Chondrocyte (in vitro differentiated cells): ENCODE data around the gene SRP68. TPM values are rescaled to one million over a fixed set of nuclear protein-coding genes. Genes with fewer than 3 reads are reported as not detected.
A peak's percentile ranks its signal among the peaks of the same experiment; 100 is the strongest.

Experiments used
- DNase-seq: peaks from one replicate; pipeline ENCODE4 v3.0.0; 2021; ENCODE audit warnings: mixed read lengths, low spot score
- H3K27ac Mint-ChIP-seq: one replicate; pipeline ENCODE4 v1.8.0; 2021; ENCODE audit warnings: mild to moderate bottlenecking, moderate library complexity, mixed read lengths; ENCODE audit not compliant: unreplicated experiment
- H3K27me3 Mint-ChIP-seq: 2 replicates; pipeline ENCODE4 v1.8.0; 2021; ENCODE audit warnings: low read depth, mixed read lengths
- H3K36me3 Mint-ChIP-seq: 2 replicates; pipeline ENCODE4 v1.8.0; 2021; ENCODE audit warnings: low read depth, mixed read lengths
- H3K4me1 Mint-ChIP-seq: 2 replicates; pipeline ENCODE4 v1.8.0; 2021; ENCODE audit warnings: low read depth, mild to moderate bottlenecking, mixed read lengths
- H3K4me3 Mint-ChIP-seq: one replicate; pipeline ENCODE4 v1.8.0; 2021; ENCODE audit warnings: mild to moderate bottlenecking, moderate library complexity, mixed read lengths; ENCODE audit not compliant: unreplicated experiment
- H3K9me3 Mint-ChIP-seq: 2 replicates; pipeline ENCODE4 v1.8.0; 2021; ENCODE audit warnings: low read depth, mixed read lengths
- CTCF ChIP-seq: fragments of 200-600 bp; sonication (generic); IDR thresholded peaks from 2 replicates; pipeline ENCODE4 v1.5.0; 2021; ENCODE audit warnings: antibody characterized with exemption, mild to moderate bottlenecking, moderate library complexity
- total RNA-seq: library from RNA; stranded (reverse); gene quantifications from 3 replicates; pipeline ENCODE4 v1.2.1, GENCODE V29; 2021

SRP68 gene
- total RNA-seq, 1 donor from 2014 or later = 63.0 TPM

- Mint-ChIP-seq H3K36me3 (peaks cover 35% of the 10 kb centered on the region), H3K9me3 (no peaks in the 10 kb centered on the region), H3K4me3 (no peak overlapping the region), H3K27me3 (no peaks in the 10 kb centered on the region), H3K4me1 (no peaks in the 10 kb centered on the region), H3K27ac (no peak overlapping the region)
- no peak for TF ChIP-seq CTCF
- peak; percentile 75 for DNase-seq
Measured at GRCh38 chr17:76092526-76093413, 20.5 kb upstream of the SRP68 start.

- Mint-ChIP-seq H3K4me1 (no peaks in the 10 kb centered on the region), H3K4me3 (no peak overlapping the region), H3K27ac (no peak overlapping the region), H3K9me3 (no peaks in the 10 kb centered on the region), H3K36me3 (peaks cover 36% of the 10 kb centered on the region), H3K27me3 (no peaks in the 10 kb centered on the region)
- DNase-seq = peak; percentile 75
- TF ChIP-seq CTCF = no peak
Measured at GRCh38 chr17:76091526-76092286, 19.4 kb upstream of the SRP68 start.

GRCh38 chr17:76090517-76091129 is 18.3 kb upstream of the SRP68 start:
- no peak overlapping the region for H3K27ac Mint-ChIP-seq
- DNase-seq = peak; percentile 67
- H3K27me3 Mint-ChIP-seq = no peaks in the 10 kb centered on the region
- H3K36me3 Mint-ChIP-seq = peaks cover 36% of the 10 kb centered on the region
- TF ChIP-seq CTCF = no peak
- no peaks in the 10 kb centered on the region for H3K4me1 Mint-ChIP-seq
- no peaks in the 10 kb centered on the region for H3K9me3 Mint-ChIP-seq
- H3K4me3 Mint-ChIP-seq = no peak overlapping the region

- no peak overlapping the region for H3K27ac Mint-ChIP-seq
- peaks cover 39% of the 10 kb centered on the region for H3K36me3 Mint-ChIP-seq
- no peak for TF ChIP-seq CTCF
- peak; percentile 75 for DNase-seq
- no peaks in the 10 kb centered on the region for H3K4me1 Mint-ChIP-seq
- H3K4me3 Mint-ChIP-seq = no peak overlapping the region
- H3K27me3 Mint-ChIP-seq = no peaks in the 10 kb centered on the region
- no peaks in the 10 kb centered on the region for H3K9me3 Mint-ChIP-seq
Measured at GRCh38 chr17:76089680-76090516, 17.6 kb upstream of the SRP68 start.
